ENCODE measurements around the gene ROMO1. TPM values are rescaled to one million over a fixed set of nuclear protein-coding genes. Genes with fewer than 3 reads are reported as not detected.

Gene ROMO1
- polyA plus RNA-seq, 3 donors from 2014 or later, result 298 to 612 (median 340) TPM

GRCh38 chr20:35731469-35731788, 32.2 kb downstream of the ROMO1 start:
- peak overlapping the region in 2 of 5 donors; percentile 38 to 58 for H3K4me3 Mint-ChIP-seq
- H3K9me3 Mint-ChIP-seq, result no peaks in the 10 kb centered on the region
- peaks cover 15 to 38% (median 31%) of the 10 kb centered on the region in 3 donors for H3K27me3 Mint-ChIP-seq (ENCODE audit: low read depth in 3 of 3)
- DNase-seq, result no peak
- peaks cover 27 to 54% (median 28%) of the 10 kb centered on the region in 3 donors for H3K36me3 Mint-ChIP-seq
- peak overlapping the region in 2 of 6 donors; percentile 9 to 59 for H3K27ac Mint-ChIP-seq
- peaks cover 65 to 81% of the 10 kb centered on the region in 2 donors for H3K4me1 Mint-ChIP-seq

GRCh38 chr20:35731862-35732643, 32.8 kb downstream of the ROMO1 start:
- Mint-ChIP-seq H3K9me3 (no peaks in the 10 kb centered on the region), H3K4me1 (peaks cover 65 to 76% of the 10 kb centered on the region in 2 donors), H3K36me3 (peaks cover 27 to 49% (median 28%) of the 10 kb centered on the region in 3 donors), H3K27ac (peak overlapping the region in 5 of 6 donors; percentile 2 to 77 (median 59)), H3K4me3 (peak overlapping the region in 4 of 5 donors; percentile 31 to 58 (median 36)), H3K27me3 (ENCODE audit: low read depth in 3 of 3) (peaks cover 15 to 32% (median 27%) of the 10 kb centered on the region in 3 donors)
- peak; percentile 1 to 9 (median 5) for DNase-seq

GRCh38 chr20:35732644-35732982, 33.4 kb downstream of the ROMO1 start:
- Mint-ChIP-seq H3K9me3 (no peaks in the 10 kb centered on the region), H3K4me3 (peak overlapping the region in 4 of 5 donors; percentile 44 to 63 (median 50)), H3K36me3 (peaks cover 27 to 49% (median 28%) of the 10 kb centered on the region in 3 donors), H3K4me1 (peaks cover 65 to 75% of the 10 kb centered on the region in 2 donors), H3K27me3 (ENCODE audit: low read depth in 3 of 3) (peaks cover 13 to 30% (median 28%) of the 10 kb centered on the region in 3 donors), H3K27ac (peak overlapping the region; percentile 26 to 76 (median 58))
- DNase-seq, result no peak

GRCh38 chr20:35734374-35734773, 35.2 kb downstream of the ROMO1 start:
- H3K4me1 Mint-ChIP-seq, result peaks cover 78 to 88% of the 10 kb centered on the region in 2 donors
- no peak for DNase-seq
- H3K36me3 Mint-ChIP-seq, result peaks cover 38 to 60% (median 40%) of the 10 kb centered on the region in 3 donors
- peaks cover 10 to 34% (median 27%) of the 10 kb centered on the region in 3 donors for H3K27me3 Mint-ChIP-seq (ENCODE audit: low read depth in 3 of 3)
- H3K27ac Mint-ChIP-seq, result peak overlapping the region in 5 of 6 donors; percentile 3 to 71 (median 59)
- no peaks in the 10 kb centered on the region for H3K9me3 Mint-ChIP-seq
- peak overlapping the region; percentile 5 to 63 (median 51) for H3K4me3 Mint-ChIP-seq

- peaks cover 79 to 88% of the 10 kb centered on the region in 2 donors for H3K4me1 Mint-ChIP-seq
These were observed 35.8 kb downstream of the ROMO1 start for GRCh38 chr20:35734777-35735649.

GRCh38 chr20:35735826-35736470, 36.7 kb downstream of the ROMO1 start:
- DNase-seq, result peak in 1 of 3 donors; percentile 6

More at GRCh38 chr20:35734777-35735649, 35.8 kb downstream of the ROMO1 start:
- Mint-ChIP-seq H3K9me3 (no peaks in the 10 kb centered on the region), H3K4me3 (peak overlapping the region; percentile 34 to 75 (median 55)), H3K27ac (peak overlapping the region in 4 of 6 donors; percentile 3 to 71 (median 59)), H3K36me3 (peaks cover 41 to 63% (median 44%) of the 10 kb centered on the region in 3 donors), H3K27me3 (ENCODE audit: low read depth in 3 of 3) (peaks cover 8 to 38% (median 24%) of the 10 kb centered on the region in 3 donors)
- no peak for DNase-seq

GRCh38 chr20:35737865-35738333, 38.7 kb downstream of the ROMO1 start:
- H3K9me3 Mint-ChIP-seq, result no peaks in the 10 kb centered on the region
- peaks cover 43 to 52% (median 48%) of the 10 kb centered on the region in 3 donors for H3K36me3 Mint-ChIP-seq
- peak overlapping the region; percentile 60 to 75 (median 68) for H3K4me3 Mint-ChIP-seq
- peaks cover 69 to 79% of the 10 kb centered on the region in 2 donors for H3K4me1 Mint-ChIP-seq
- H3K27ac Mint-ChIP-seq, result peak overlapping the region; percentile 59 to 99 (median 82)
- peaks cover 19 to 55% (median 30%) of the 10 kb centered on the region in 3 donors for H3K27me3 Mint-ChIP-seq (ENCODE audit: low read depth in 3 of 3)
- DNase-seq, result peak in 2 of 3 donors; percentile 10 to 15

More at GRCh38 chr20:35735826-35736470, 36.7 kb downstream of the ROMO1 start:
- Mint-ChIP-seq H3K4me1 (peaks cover 79 to 86% of the 10 kb centered on the region in 2 donors), H3K36me3 (peaks cover 45 to 63% (median 47%) of the 10 kb centered on the region in 3 donors), H3K27ac (peak overlapping the region; percentile 50 to 66 (median 59)), H3K27me3 (ENCODE audit: low read depth in 3 of 3) (peaks cover 7 to 45% (median 24%) of the 10 kb centered on the region in 3 donors), H3K9me3 (no peaks in the 10 kb centered on the region), H3K4me3 (peak overlapping the region; percentile 34 to 75 (median 53))

- Mint-ChIP-seq H3K4me1 (peaks cover 69 to 79% of the 10 kb centered on the region in 2 donors), H3K4me3 (peak overlapping the region; percentile 60 to 75 (median 68)), H3K27ac (peak overlapping the region; percentile 59 to 99 (median 82)), H3K27me3 (ENCODE audit: low read depth in 3 of 3) (peaks cover 21 to 50% (median 25%) of the 10 kb centered on the region in 3 donors), H3K36me3 (peaks cover 43 to 49% (median 46%) of the 10 kb centered on the region in 3 donors), H3K9me3 (no peaks in the 10 kb centered on the region)
- peak in 1 of 3 donors; percentile 9 for DNase-seq
These were observed 39.4 kb downstream of the ROMO1 start for GRCh38 chr20:35738410-35739179.

GRCh38 chr20:35739294-35740163, 40.3 kb downstream of the ROMO1 start:
- Mint-ChIP-seq H3K4me1 (peaks cover 68 to 78% of the 10 kb centered on the region in 2 donors), H3K9me3 (no peaks in the 10 kb centered on the region), H3K4me3 (peak overlapping the region; percentile 97 to 100 (median 99)), H3K27me3 (ENCODE audit: low read depth in 3 of 3) (peaks cover 17 to 46% (median 29%) of the 10 kb centered on the region in 3 donors), H3K27ac (peak overlapping the region; percentile 91 to 100 (median 98)), H3K36me3 (peaks cover 39 to 41% (median 40%) of the 10 kb centered on the region in 3 donors)
- peak; percentile 13 to 37 (median 30) for DNase-seq

GRCh38 chr20:35741892-35742740, 42.9 kb downstream of the ROMO1 start, which contains the start of gene RBM39:
Gene RBM39, minus strand, starts transcription at chr20:35742260. Its CDS starts 1,386 bp downstream, at chr20:35740874.
- H3K27ac Mint-ChIP-seq, result peak within 1 kb of the TSS; percentile 97 to 100 (median 100)
- peak within 1 kb of the TSS; percentile 97 to 100 (median 99) for H3K4me3 Mint-ChIP-seq
- H3K36me3 Mint-ChIP-seq, result peaks cover 29 to 32% (median 30%) of the 10 kb centered on the region in 3 donors
- peak; percentile 99 to 100 (median 100) for DNase-seq
- peaks cover 52 to 58% of the 10 kb centered on the region in 2 donors for H3K4me1 Mint-ChIP-seq
- H3K9me3 Mint-ChIP-seq, result no peaks in the 10 kb centered on the region
- H3K27me3 Mint-ChIP-seq (ENCODE audit: low read depth in 3 of 3), result peaks cover 16 to 40% (median 26%) of the 10 kb centered on the region in 3 donors

Data from immature natural killer cell (primary cell).